ENCODE data around the gene ZNF236. TPM values are rescaled to one million over a fixed set of nuclear protein-coding genes. Genes with fewer than 3 reads are reported as not detected.

The ZNF236 gene
- total and polyA plus RNA-seq, 10 of the 15 experiments (the other 5 are each of a cell fraction or from before 2014, with no cell fraction given) = 1.0 to 14.4 (median 5.9) TPM

DNA sequence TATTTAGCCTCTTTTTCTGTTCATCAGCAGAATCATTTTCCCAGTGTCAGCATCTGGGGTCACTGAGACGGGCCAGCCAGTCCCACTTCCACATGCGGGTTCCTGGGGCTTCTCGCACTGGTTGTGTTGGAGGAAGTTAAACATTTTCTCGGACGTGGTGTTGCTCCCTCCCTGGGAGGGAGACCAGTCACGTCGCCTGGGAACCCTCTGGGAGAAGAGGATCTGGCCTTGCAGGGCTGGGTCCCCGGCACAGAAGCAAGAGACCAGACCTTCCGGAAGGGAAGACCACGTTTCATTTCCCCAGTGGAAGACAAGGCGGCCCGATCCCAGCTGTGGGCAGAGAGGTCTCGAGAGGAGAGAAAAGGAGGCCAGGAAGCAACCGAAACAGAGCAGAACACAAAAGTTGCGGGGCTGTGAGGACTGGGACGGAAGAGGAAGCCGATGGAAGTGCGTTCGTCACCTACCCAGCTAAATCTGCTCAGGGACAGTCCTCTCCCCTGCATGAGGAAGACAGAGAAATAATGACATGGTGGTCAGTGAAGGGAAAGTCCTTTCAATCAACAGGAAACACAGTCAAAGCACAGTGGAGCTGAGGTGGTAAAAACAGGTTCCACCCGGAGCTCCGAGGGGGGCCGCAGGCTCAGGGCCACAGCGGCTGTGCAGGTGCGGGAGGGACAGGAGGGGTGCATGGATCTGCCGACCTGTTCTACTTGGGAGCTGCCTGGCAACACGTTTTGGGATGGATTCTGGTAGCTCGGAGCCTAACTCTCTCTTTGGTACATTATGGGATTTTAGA, 165.9 kb downstream of the ZNF236 start (continued):
- TF ChIP-seq, protein P1, sequence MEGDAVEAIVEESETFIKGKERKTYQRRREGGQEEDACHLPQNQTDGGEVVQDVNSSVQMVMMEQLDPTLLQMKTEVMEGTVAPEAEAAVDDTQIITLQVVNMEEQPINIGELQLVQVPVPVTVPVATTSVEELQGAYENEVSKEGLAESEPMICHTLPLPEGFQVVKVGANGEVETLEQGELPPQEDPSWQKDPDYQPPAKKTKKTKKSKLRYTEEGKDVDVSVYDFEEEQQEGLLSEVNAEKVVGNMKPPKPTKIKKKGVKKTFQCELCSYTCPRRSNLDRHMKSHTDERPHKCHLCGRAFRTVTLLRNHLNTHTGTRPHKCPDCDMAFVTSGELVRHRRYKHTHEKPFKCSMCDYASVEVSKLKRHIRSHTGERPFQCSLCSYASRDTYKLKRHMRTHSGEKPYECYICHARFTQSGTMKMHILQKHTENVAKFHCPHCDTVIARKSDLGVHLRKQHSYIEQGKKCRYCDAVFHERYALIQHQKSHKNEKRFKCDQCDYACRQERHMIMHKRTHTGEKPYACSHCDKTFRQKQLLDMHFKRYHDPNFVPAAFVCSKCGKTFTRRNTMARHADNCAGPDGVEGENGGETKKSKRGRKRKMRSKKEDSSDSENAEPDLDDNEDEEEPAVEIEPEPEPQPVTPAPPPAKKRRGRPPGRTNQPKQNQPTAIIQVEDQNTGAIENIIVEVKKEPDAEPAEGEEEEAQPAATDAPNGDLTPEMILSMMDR (IDR thresholded peaks at IDR 0.05 in 2 of 3, conservative IDR thresholded peaks at IDR 0.05 in 1 of 3; ENCODE audit: control insufficient read depth in 2 of 3, extremely low read depth in 1 of 3, insufficient read depth in 1 of 3, low read depth in 3 of 3, low read length in 3 of 3) = no peak

DNA sequence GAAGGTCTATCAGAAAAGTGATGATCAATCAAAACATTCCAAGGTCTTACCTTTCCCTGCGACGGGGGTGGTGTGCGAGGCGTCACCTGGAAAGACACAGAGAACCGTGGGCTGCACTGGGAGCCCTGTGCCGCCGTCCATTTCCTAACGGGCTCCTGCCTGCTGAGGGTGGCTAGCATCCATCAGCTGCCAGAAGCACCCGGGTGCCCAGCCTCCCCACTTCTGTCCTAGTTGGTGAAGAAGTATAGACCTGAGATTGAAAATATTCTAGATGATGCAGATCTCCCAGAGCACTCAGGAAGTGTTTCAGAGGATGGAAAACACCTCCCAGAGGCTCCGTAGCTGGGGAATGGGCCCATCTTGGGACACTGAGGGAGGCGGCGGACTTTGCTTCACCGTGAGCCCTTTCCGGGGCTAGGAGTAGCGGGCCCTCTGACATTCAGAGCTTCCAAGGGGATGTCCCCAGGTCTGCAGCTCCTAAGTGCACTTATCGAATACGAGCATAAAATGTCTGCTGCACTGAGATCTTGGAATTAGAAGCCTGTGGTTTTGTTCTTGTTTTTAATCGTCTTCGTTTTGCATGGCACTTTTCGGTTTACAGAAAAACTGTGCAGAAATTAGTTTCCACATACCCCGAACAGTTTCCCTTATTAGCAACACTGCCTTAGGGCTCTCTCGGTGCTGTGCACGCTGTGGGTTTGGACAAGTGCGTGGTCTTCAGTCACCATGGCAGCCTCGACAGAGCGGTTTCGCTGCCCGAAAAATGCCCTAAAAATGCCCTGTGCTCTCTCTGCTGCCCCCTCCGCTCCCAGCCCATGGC, 166.7 kb downstream of the ZNF236 start:
- in situ Hi-C loops (cut with MboI) (loop anchor here (10.0 kb wide), 1 partner anchor 184 kb away; no protein-coding TSS in a partner anchor), intact Hi-C loops (cut with micrococcal nuclease; ENCODE audit: unreplicated experiment) (no loop called here)
- ChIA-PET SMC1A (ENCODE audit: uncharacterized antibody, unreplicated experiment) (interaction anchor here (1.4 kb wide), 1 partner anchor 11 kb away, joined by 7 read pairs; no protein-coding TSS in a partner anchor), CTCF (interaction anchor here (0.6 to 1.2 kb wide), 5 partner anchors 15 to 590 kb away, joined by 3 to 4 read pairs (median 3); no protein-coding TSS in a partner anchor), RAD21 (ENCODE audit: unreplicated experiment) (no interaction called here), POLR2A (no interaction called here)
- no peak overlapping the region for H3K9ac ChIP-seq (ENCODE audit: control insufficient read depth, insufficient read depth, low read length)
- 5% methylated on average over 29 of the region's 29 CpGs for WGBS (ENCODE audit: insufficient coverage, insufficient replicate concordance, low lambda C conversion rate, missing lambda C conversion rate)
- H3K36me3 ChIP-seq (ENCODE audit: control insufficient read depth in 2 of 2, insufficient read depth in 2 of 2, low read length in 1 of 2) = no peaks in the 10 kb centered on the region
- no peak for TF ChIP-seq GATAD2B (conservative IDR thresholded peaks at IDR 0.05; ENCODE audit: low read depth)
- TF ChIP-seq NBN (IDR thresholded peaks at IDR 0.05) = no peak
- peak; percentile 24; the same call in 1 of the 2 replicates for TF ChIP-seq RUNX3 (IDR thresholded peaks at IDR 0.05; ENCODE audit: low read length)
- no peak for TF ChIP-seq HDGF (IDR thresholded peaks at IDR 0.05)
- TF ChIP-seq NR2C1 (IDR thresholded peaks at IDR 0.05) = no peak
- no peak overlapping the region for H3K27ac ChIP-seq (ENCODE audit: control insufficient read depth, insufficient read depth)
- no peaks in the 10 kb centered on the region for H3K9me3 ChIP-seq (replicated peaks; ENCODE audit: control insufficient read depth, insufficient read depth, low read length)
- ATAC-seq = no peak
- no peaks in the 10 kb centered on the region for H3K27me3 ChIP-seq (replicated peaks in 1 of 2; ENCODE audit: control insufficient read depth in 2 of 2, insufficient read depth in 2 of 2, low read length in 1 of 2)
- no TSS peak for BruUV-seq (replicated peaks)
- DNase-seq (ENCODE audit: low read depth, low spot score) = no peak
- H3K4me2 ChIP-seq (ENCODE audit: control insufficient read depth, insufficient read depth) = 0 out of 2 replicates have a peak overlapping the region, but pooled peaks have one; percentile 25
- no peak overlapping the region for H2AFZ ChIP-seq (ENCODE audit: control insufficient read depth, low read depth, low read length)
- peaks cover 9% of the 10 kb centered on the region; the same call in 1 of the 2 replicates for H3K4me1 ChIP-seq (ENCODE audit: control insufficient read depth, insufficient read depth, low read length)
- no peaks in the 10 kb centered on the region for H4K20me1 ChIP-seq (ENCODE audit: control insufficient read depth, insufficient read depth)
- no peaks in the 10 kb centered on the region for H3K79me2 ChIP-seq (ENCODE audit: control insufficient read depth, insufficient read depth, low read length)
- no peak overlapping the region for H3K4me3 ChIP-seq
- no peak for FAIRE-seq
